Sigmoid colon (tissue), 7 donors: Measurements from ENCODE around the gene ARHGAP42. TPM values are rescaled to one million over a fixed set of nuclear protein-coding genes. Genes with fewer than 3 reads are reported as not detected.

ENCODE experiments used
- DNase-seq: peaks from one replicate; pipeline ENCODE4 v3.0.0-alpha.2; 2019
- H3K27ac ChIP-seq, 4 donors: fragments of 200-600 bp; sonication (generic); one replicate each; pipeline ENCODE4 v1.5.1; 2016 to 2019; ENCODE audit warnings: mild to moderate bottlenecking in 1 of 4
- H3K27me3 ChIP-seq, 3 donors: fragments of 200-600 bp; sonication (generic); one replicate each; pipeline ENCODE4 v1.5.1; 2019; ENCODE audit warnings: mild to moderate bottlenecking in 1 of 3
- H3K36me3 ChIP-seq, 4 donors: fragments of 200-600 bp; sonication (generic); one replicate each; pipeline ENCODE4 v1.5.1; 2016 to 2019
- H3K4me1 ChIP-seq, 4 donors: fragments of 200-600 bp; sonication (generic); one replicate each; pipeline ENCODE4 v1.5.1; 2017 to 2019
- H3K4me3 ChIP-seq, 4 donors: fragments of 200-600 bp; sonication (generic); one replicate each; pipeline ENCODE4 v1.5.1; 2017 to 2019; ENCODE audit warnings: mild to moderate bottlenecking in 2 of 4, moderate library complexity in 1 of 4
- H3K9me3 ChIP-seq, 4 donors: fragments of 200-600 bp in 3 of 4; sonication (generic) in 3 of 4; one replicate each; pipeline versions ENCODE4 v1.5.1 to v1.6.1; 2013 to 2019
- CTCF ChIP-seq, 4 experiments: fragments of 450-650 bp in 3 of 4; fragments of 200-600 bp in 1 of 4; IDR thresholded peaks; one replicate each; pipeline ENCODE4 v1.5.1; 2016 to 2019; ENCODE audit warnings: antibody characterized with exemption in 4 of 4, mild to moderate bottlenecking in 3 of 4, moderate library complexity in 2 of 4
- EP300 ChIP-seq, 4 donors: sonication (generic); formaldehyde crosslinking; IDR thresholded peaks; one replicate each; pipeline ENCODE4 v1.6.1; 2017; ENCODE audit warnings: antibody characterized with exemption in 4 of 4
- POLR2A ChIP-seq, 2 donors: fragments of 450-650 bp; IDR thresholded peaks; one replicate each; pipeline ENCODE4 v1.6.1; 2016; ENCODE audit warnings: antibody characterized with exemption in 2 of 2, mild to moderate bottlenecking in 2 of 2, moderate library complexity in 2 of 2
- POLR2AphosphoS5 ChIP-seq, 4 donors: sonication (generic); formaldehyde crosslinking; IDR thresholded peaks; one replicate each; pipeline ENCODE4 v1.6.1; 2017; ENCODE audit warnings: antibody characterized with exemption in 4 of 4
- WGBS, 2 donors: extraction: QIAGEN DNeasy Blood & Tissue Kit; methylation state at CpG; one replicate each; pipeline ENCODE4 v1.1.7; 2013; 5-methylcytosine and 5-hydroxymethylcytosine counted together
- intact Hi-C: fragments of 100-400 bp; cut with DNase I; formaldehyde crosslinking; loops from one replicate; pipeline ENCODE4 v1.15.1; 2023
- polyA plus RNA-seq, 3 donors: library from polyadenylated mRNA; stranded (reverse); fragments of 200-250 nt; gene quantifications; one replicate each; pipeline ENCODE4 v1.2.3, GENCODE V29; 2013
- total RNA-seq, 4 donors: library from RNA; depleted of rRNA; stranded (reverse); fragments of >200 nt; gene quantifications; one replicate each; pipeline ENCODE4 v1.1.0, GENCODE V29; 2016
- donor health status: healthy with polysubstance abuse.
- donor health status: Bipolar disorder and iron deficiency.
- donor health status: healthy.

Gene ARHGAP42
- total and polyA plus RNA-seq, 7 donors, result 4.2 to 16.9 (median 6.4) TPM

- Histone ChIP-seq H3K36me3 (peaks cover 0 to 14% (median 0%) of the 10 kb centered on the region in 4 donors), H3K27me3 (no peaks in the 10 kb centered on the region), H3K4me1 (no peaks in the 10 kb centered on the region), H3K27ac (no peak overlapping the region), H3K4me3 (no peak overlapping the region), H3K9me3 (no peaks in the 10 kb centered on the region)
- intact Hi-C loops, result no loop called here
- no peak for TF ChIP-seq POLR2AphosphoS5 (IDR thresholded peaks at IDR 0.05)
- TF ChIP-seq EP300 (IDR thresholded peaks at IDR 0.05), result no peak
- no peak for TF ChIP-seq POLR2A (IDR thresholded peaks at IDR 0.05)
- TF ChIP-seq CTCF (IDR thresholded peaks at IDR 0.05), result no peak
- DNase-seq, result no peak
- 72% methylated on average over 4 of the region's 4 CpGs for WGBS, 2 donors
Observed at GRCh38 chr11:100957499-100957898, 270.4 kb downstream of the ARHGAP42 start.

- Histone ChIP-seq H3K27me3 (no peaks in the 10 kb centered on the region), H3K36me3 (peaks cover 0 to 23% (median 0%) of the 10 kb centered on the region in 4 donors)
- WGBS, 2 donors, result 72 to 80% methylated on average over 2 of the region's 2 CpGs
Observed at GRCh38 chr11:100961633-100962032, 274.5 kb downstream of the ARHGAP42 start.

GRCh38 chr11:100963375-100963774 lies 276.3 kb downstream of the ARHGAP42 start:
- intact Hi-C loops, result no loop called here
- Histone ChIP-seq H3K9me3 (peaks cover 0 to 1% (median 0%) of the 10 kb centered on the region in 4 donors), H3K27ac (no peak overlapping the region), H3K4me1 (no peaks in the 10 kb centered on the region), H3K36me3 (peaks cover 0 to 23% (median 0%) of the 10 kb centered on the region in 4 donors), H3K27me3 (no peaks in the 10 kb centered on the region), H3K4me3 (no peak overlapping the region)
- 9 to 16% methylated on average over 1 of the region's 1 CpG for WGBS, 2 donors
- TF ChIP-seq POLR2AphosphoS5 (IDR thresholded peaks at IDR 0.05), result no peak
- no peak for TF ChIP-seq EP300 (IDR thresholded peaks at IDR 0.05)
- TF ChIP-seq POLR2A (IDR thresholded peaks at IDR 0.05), result no peak
- no peak for TF ChIP-seq CTCF (IDR thresholded peaks at IDR 0.05)
- no peak for DNase-seq

More at GRCh38 chr11:100961633-100962032, 274.5 kb downstream of the ARHGAP42 start:
- TF ChIP-seq POLR2AphosphoS5 (IDR thresholded peaks at IDR 0.05), result no peak
- TF ChIP-seq EP300 (IDR thresholded peaks at IDR 0.05), result no peak
- no peak for TF ChIP-seq CTCF (IDR thresholded peaks at IDR 0.05)
- no peak for TF ChIP-seq POLR2A (IDR thresholded peaks at IDR 0.05)
- Histone ChIP-seq H3K4me3 (no peak overlapping the region), H3K4me1 (no peaks in the 10 kb centered on the region), H3K9me3 (no peaks in the 10 kb centered on the region), H3K27ac (no peak overlapping the region)
- intact Hi-C loops, result no loop called here
- no peak for DNase-seq

GRCh38 chr11:100964435-100964834 lies 277.3 kb downstream of the ARHGAP42 start:
- DNase-seq, result no peak
- Histone ChIP-seq H3K27ac (no peak overlapping the region), H3K36me3 (peaks cover 0 to 23% (median 0%) of the 10 kb centered on the region in 4 donors), H3K4me3 (no peak overlapping the region), H3K9me3 (peaks cover 0 to 4% (median 0%) of the 10 kb centered on the region in 4 donors), H3K4me1 (no peaks in the 10 kb centered on the region), H3K27me3 (no peaks in the 10 kb centered on the region)
- TF ChIP-seq POLR2AphosphoS5 (IDR thresholded peaks at IDR 0.05), result no peak
- no peak for TF ChIP-seq EP300 (IDR thresholded peaks at IDR 0.05)
- no peak for TF ChIP-seq CTCF (IDR thresholded peaks at IDR 0.05)
- no peak for TF ChIP-seq POLR2A (IDR thresholded peaks at IDR 0.05)
- WGBS, 2 donors, result 88 to 93% methylated on average over 3 of the region's 3 CpGs
- intact Hi-C loops, result no loop called here

- no peak overlapping the region for H3K27ac ChIP-seq
- no peaks in the 10 kb centered on the region for H3K27me3 ChIP-seq
- intact Hi-C loops, result no loop called here
- H3K4me1 ChIP-seq, result no peaks in the 10 kb centered on the region
- H3K4me3 ChIP-seq, result no peak overlapping the region
- no peak for DNase-seq
- H3K36me3 ChIP-seq, result peaks cover 0 to 23% (median 0%) of the 10 kb centered on the region in 4 donors
- WGBS, 2 donors, result 98 to 99% methylated on average over 1 of the region's 1 CpG
- H3K9me3 ChIP-seq, result peaks cover 0 to 4% (median 0%) of the 10 kb centered on the region in 4 donors
- TF ChIP-seq POLR2AphosphoS5 (IDR thresholded peaks at IDR 0.05) (no peak), POLR2A (IDR thresholded peaks at IDR 0.05) (no peak), CTCF (IDR thresholded peaks at IDR 0.05) (no peak), EP300 (IDR thresholded peaks at IDR 0.05) (no peak)
Observed at GRCh38 chr11:100965346-100965745, 278.3 kb downstream of the ARHGAP42 start.
